Body of pancreas (tissue), 4 donors: ENCODE data around the gene SKI. TPM values are rescaled to one million over a fixed set of nuclear protein-coding genes. Genes with fewer than 3 reads are reported as not detected.

Experiments used
- ATAC-seq: fragments of 150-250 bp; one replicate; pipeline ENCODE4 v1.9.1; 2016
- DNase-seq, 4 donors: peaks; one replicate each; pipeline ENCODE4 v3.0.0-alpha.2; 2019
- H3K27ac ChIP-seq, 4 donors: fragments of 200-600 bp; sonication (generic); 1 replicate in 3 of 4; 2 replicates in 1 of 4; pipeline versions ENCODE4 v1.5.1 to v1.6.1; 2016 to 2019; ENCODE audit warnings: mild to moderate bottlenecking in 1 of 4, mixed read lengths in 1 of 4, moderate library complexity in 1 of 4
- H3K27me3 ChIP-seq, 2 donors: fragments of 200-600 bp; sonication (generic); one replicate each; pipeline ENCODE4 v1.6.0; 2016; ENCODE audit warnings: mild to moderate bottlenecking in 1 of 2
- H3K36me3 ChIP-seq, 2 donors: fragments of 200-600 bp; sonication (generic); replicated peaks in 1 of 2; 2 replicates each; pipeline ENCODE4 v1.5.1; 2016; ENCODE audit warnings: low read depth in 2 of 2; ENCODE audit not compliant: insufficient read depth in 1 of 2
- H3K4me1 ChIP-seq: fragments of 200-600 bp; sonication (generic); one replicate; pipeline ENCODE4 v1.6.0; 2016
- H3K4me3 ChIP-seq, 2 donors: fragments of 200-600 bp; sonication (generic); 1 replicate in 1 of 2; 2 replicates in 1 of 2; pipeline ENCODE4 v1.5.1; 2016 to 2019
- H3K9me3 ChIP-seq, 3 donors: fragments of 200-600 bp; sonication (generic); 1 replicate in 2 of 3; 2 replicates in 1 of 3; pipeline ENCODE4 v1.5.1; 2016
- POLR2A ChIP-seq, 3 donors: fragments of 450-650 bp; IDR thresholded peaks; one replicate each; pipeline ENCODE4 v1.6.1; 2016; ENCODE audit warnings: antibody characterized with exemption in 3 of 3, mild to moderate bottlenecking in 2 of 3
- WGBS, 2 donors: methylation state at CpG; one replicate each; pipeline ENCODE4 v1.1.5; 2017; 5-methylcytosine and 5-hydroxymethylcytosine counted together
- intact Hi-C: fragments of 100-400 bp; cut with DNase I; formaldehyde crosslinking; loops from one replicate; pipeline ENCODE4 v1.15.1; 2023
- total RNA-seq, 2 donors: library from RNA; depleted of rRNA; stranded (reverse); fragments of >200 nt; gene quantifications; one replicate each; pipeline ENCODE4 v1.1.0, GENCODE V29; 2016
- TF ChIP-seq, protein P1 (sequence below), 7 experiments: fragments of 450-650 bp in 4 of 7; fragments of 200-600 bp in 3 of 7; sonication (generic) in 3 of 7; IDR thresholded peaks; one replicate each; pipeline ENCODE4 v1.5.1; 2016 to 2019; ENCODE audit warnings: antibody characterized with exemption in 7 of 7

SKI gene
- total RNA-seq, 2 donors from 2014 or later = 15.8 to 33.0 TPM

DNA sequence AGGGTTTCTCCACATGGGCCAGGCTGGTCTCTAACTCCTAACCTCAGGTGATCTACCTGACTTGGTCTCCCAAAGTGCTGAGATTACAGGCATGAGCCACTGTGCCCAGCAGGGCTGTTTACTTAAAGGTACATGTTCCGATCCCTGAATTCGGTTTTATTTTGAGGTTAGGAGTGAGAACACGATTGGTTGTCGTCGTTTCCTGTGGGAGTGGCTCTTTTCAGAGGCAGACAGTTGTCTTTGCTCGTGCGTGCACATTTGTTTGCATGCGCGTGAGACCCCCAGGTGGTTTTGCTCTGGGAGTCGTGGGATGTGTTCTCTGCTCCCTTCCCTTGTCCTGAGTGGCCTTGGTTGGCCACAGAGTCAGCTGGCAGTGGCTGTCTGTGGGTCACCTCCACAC is 60.2 kb downstream of the SKI start:
- Histone ChIP-seq H3K27me3 (no peaks in the 10 kb centered on the region), H3K4me3 (no peak overlapping the region), H3K27ac (no peak overlapping the region), H3K36me3 (no peaks in the 10 kb centered on the region), H3K4me1 (peaks cover 7% of the 10 kb centered on the region), H3K9me3 (no peaks in the 10 kb centered on the region)
- 80 to 88% methylated on average over 8 to 10 of the region's 10 CpGs for WGBS, 2 donors
- no peak for TF ChIP-seq POLR2A (IDR thresholded peaks at IDR 0.05)
- TF ChIP-seq, protein P1, sequence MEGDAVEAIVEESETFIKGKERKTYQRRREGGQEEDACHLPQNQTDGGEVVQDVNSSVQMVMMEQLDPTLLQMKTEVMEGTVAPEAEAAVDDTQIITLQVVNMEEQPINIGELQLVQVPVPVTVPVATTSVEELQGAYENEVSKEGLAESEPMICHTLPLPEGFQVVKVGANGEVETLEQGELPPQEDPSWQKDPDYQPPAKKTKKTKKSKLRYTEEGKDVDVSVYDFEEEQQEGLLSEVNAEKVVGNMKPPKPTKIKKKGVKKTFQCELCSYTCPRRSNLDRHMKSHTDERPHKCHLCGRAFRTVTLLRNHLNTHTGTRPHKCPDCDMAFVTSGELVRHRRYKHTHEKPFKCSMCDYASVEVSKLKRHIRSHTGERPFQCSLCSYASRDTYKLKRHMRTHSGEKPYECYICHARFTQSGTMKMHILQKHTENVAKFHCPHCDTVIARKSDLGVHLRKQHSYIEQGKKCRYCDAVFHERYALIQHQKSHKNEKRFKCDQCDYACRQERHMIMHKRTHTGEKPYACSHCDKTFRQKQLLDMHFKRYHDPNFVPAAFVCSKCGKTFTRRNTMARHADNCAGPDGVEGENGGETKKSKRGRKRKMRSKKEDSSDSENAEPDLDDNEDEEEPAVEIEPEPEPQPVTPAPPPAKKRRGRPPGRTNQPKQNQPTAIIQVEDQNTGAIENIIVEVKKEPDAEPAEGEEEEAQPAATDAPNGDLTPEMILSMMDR (IDR thresholded peaks at IDR 0.05) = no peak
- no peak for DNase-seq
- intact Hi-C loops = no loop called here
- no peak for ATAC-seq

DNA sequence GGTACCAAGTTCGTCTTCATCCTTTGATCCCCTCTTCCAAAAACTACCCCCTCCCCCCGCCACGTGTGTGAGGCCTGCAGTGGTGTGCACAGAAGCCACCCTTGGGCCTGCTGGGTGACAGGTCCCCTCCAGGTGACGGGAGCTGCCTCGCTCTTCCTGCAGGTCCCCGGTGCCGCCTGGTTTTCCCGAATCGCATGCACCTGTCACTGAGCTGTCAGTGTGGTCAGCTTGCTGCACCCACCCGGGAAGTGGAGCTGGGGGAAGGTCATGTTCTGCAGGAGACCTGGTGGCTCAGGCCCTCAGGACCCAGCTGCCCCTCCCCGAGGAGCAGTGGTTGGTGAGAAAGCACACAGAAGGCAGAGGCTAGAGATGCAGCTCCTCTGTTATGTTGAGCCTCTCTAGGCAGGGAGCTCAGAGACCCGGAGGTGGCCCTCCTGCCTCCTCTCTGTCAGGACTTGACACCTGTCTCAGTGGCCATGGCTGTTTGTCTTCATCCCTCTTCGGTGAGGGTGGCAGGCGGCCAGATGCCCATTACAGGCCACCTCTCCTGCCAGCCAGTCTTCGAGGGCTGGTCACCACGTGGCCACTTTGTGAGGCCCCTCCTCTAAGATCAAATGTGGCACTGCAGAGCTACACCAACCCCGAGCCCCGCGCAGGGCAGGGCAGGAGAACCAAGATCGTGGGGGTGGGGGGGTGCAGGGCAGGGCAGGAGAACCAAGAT is 60.9 kb downstream of the SKI start:
- Histone ChIP-seq H3K9me3 (no peaks in the 10 kb centered on the region), H3K36me3 (no peaks in the 10 kb centered on the region), H3K27me3 (no peaks in the 10 kb centered on the region), H3K27ac (no peak overlapping the region), H3K4me3 (no peak overlapping the region), H3K4me1 (peaks cover 7% of the 10 kb centered on the region)
- DNase-seq = no peak
- intact Hi-C loops = no loop called here
- no peak for TF ChIP-seq POLR2A (IDR thresholded peaks at IDR 0.05)
- TF ChIP-seq, protein P1 (IDR thresholded peaks at IDR 0.05) = no peak
- 80 to 94% methylated on average over 14 to 19 of the region's 20 CpGs for WGBS, 2 donors
- no peak for ATAC-seq

DNA sequence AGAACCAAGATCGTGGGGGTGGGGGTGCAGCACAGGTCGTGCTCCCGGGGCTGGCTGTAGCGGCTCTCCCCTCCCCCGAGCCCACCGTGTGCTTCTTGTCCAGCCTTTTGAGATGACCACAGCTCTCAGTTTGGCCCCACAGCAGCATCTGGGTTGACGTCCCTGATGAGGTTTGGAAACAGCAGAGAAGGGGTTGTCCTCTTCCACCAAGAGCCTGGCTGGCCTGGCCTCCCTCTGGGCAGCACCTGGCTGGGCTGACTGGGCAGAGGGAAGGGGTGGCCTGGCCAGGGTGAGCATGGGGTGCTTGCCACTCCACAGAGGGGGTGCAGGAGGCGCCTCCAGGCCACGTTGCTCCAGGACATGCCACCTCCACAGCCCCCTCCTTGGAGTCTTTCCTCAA is 61.5 kb downstream of the SKI start:
- DNase-seq (no peak), ATAC-seq (no peak)
- H3K27ac ChIP-seq = peak overlapping the region in 2 of 4 donors; percentile 48 to 66
- H3K4me1 ChIP-seq = peaks cover 7% of the 10 kb centered on the region
- no peaks in the 10 kb centered on the region for H3K36me3 ChIP-seq
- WGBS, 2 donors = 75 to 84% methylated on average over 6 to 7 of the region's 9 CpGs
- no peak overlapping the region for H3K4me3 ChIP-seq
- intact Hi-C loops = no loop called here
- no peaks in the 10 kb centered on the region for H3K9me3 ChIP-seq
- no peak for TF ChIP-seq POLR2A (IDR thresholded peaks at IDR 0.05)
- TF ChIP-seq, protein P1 (IDR thresholded peaks at IDR 0.05) = no peak
- H3K27me3 ChIP-seq = no peaks in the 10 kb centered on the region

DNA sequence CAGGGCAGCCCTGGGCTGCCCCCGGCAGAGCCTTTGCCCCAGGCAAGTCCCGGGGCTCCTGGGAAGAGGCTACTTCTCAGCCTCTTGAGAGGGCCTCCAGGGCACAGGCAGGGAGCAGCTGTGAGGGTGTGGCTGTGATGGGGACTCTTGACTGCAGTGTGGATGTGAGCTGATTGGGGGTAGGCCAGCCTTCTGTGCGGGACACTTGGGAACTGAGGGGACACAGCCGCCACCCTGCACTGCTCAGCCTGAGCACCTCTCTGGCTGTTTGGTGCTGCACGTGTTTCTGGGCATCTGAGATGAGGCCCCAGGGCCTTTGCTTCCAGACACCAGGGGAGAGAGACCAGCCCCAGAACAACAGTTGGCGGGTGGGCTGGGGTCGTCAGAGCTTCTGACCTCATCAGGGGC is 62.1 kb downstream of the SKI start:
- DNase-seq = no peak

More for the DNA sequence above, 62.1 kb downstream of the SKI start:
- peaks cover 7% of the 10 kb centered on the region for H3K4me1 ChIP-seq
- TF ChIP-seq POLR2A (IDR thresholded peaks at IDR 0.05) = no peak
- TF ChIP-seq, protein P1 (IDR thresholded peaks at IDR 0.05) = no peak
- peak overlapping the region in 3 of 4 donors; percentile 21 to 66 (median 48) for H3K27ac ChIP-seq
- 65 to 80% methylated on average over 2 to 6 of the region's 7 CpGs for WGBS, 2 donors
- intact Hi-C loops = no loop called here
- no peaks in the 10 kb centered on the region for H3K36me3 ChIP-seq
- no peaks in the 10 kb centered on the region for H3K27me3 ChIP-seq
- H3K4me3 ChIP-seq = no peak overlapping the region
- no peak for ATAC-seq
- no peaks in the 10 kb centered on the region for H3K9me3 ChIP-seq
